Thymus (tissue), 11 donors: ENCODE results near the gene CADM2. TPM values are rescaled to one million over a fixed set of nuclear protein-coding genes. Genes with fewer than 3 reads are reported as not detected.

Experiments
- DNase-seq, 9 donors: peaks; one replicate each; pipeline ENCODE4 v3.0.0-alpha.2; 2013; ENCODE audit warnings: low spot score in 9 of 9, low read depth in 6 of 9, missing footprints in 1 of 9
- H3K27ac ChIP-seq, 2 donors: one replicate each; pipeline ENCODE4 v1.5.1; 2013; ENCODE audit warnings: control low read depth in 1 of 2, low read depth in 1 of 2, low read length in 1 of 2, mild to moderate bottlenecking in 1 of 2, moderate library complexity in 1 of 2
- H3K27me3 ChIP-seq, 2 donors: one replicate each; pipeline ENCODE4 v1.5.1; 2013; ENCODE audit warnings: low read length in 1 of 2; ENCODE audit not compliant: control insufficient read depth in 2 of 2, insufficient read depth in 1 of 2
- H3K36me3 ChIP-seq, 2 donors: one replicate each; pipeline ENCODE4 v1.5.1; 2013; ENCODE audit warnings: low read length in 1 of 2, mild to moderate bottlenecking in 1 of 2, moderate library complexity in 1 of 2; ENCODE audit not compliant: control insufficient read depth in 2 of 2, insufficient read depth in 2 of 2
- H3K4me1 ChIP-seq, 2 donors: one replicate each; pipeline ENCODE4 v1.5.1; 2013; ENCODE audit warnings: low read length in 2 of 2; ENCODE audit not compliant: control insufficient read depth in 2 of 2, insufficient read depth in 2 of 2
- H3K4me3 ChIP-seq, 2 donors: one replicate each; pipeline ENCODE4 v1.5.1; 2013; ENCODE audit warnings: low read length in 2 of 2, control low read depth in 1 of 2, mild to moderate bottlenecking in 1 of 2
- H3K9me3 ChIP-seq, 2 donors: one replicate each; pipeline ENCODE4 v1.5.1; 2013; ENCODE audit warnings: low read length in 1 of 2, mild to moderate bottlenecking in 1 of 2; ENCODE audit not compliant: control insufficient read depth in 2 of 2, insufficient read depth in 1 of 2
- WGBS: extraction: QIAGEN DNeasy Blood & Tissue Kit; methylation state at CpG from one replicate; pipeline ENCODE4 v1.1.7; 2013; 5-methylcytosine and 5-hydroxymethylcytosine counted together
- polyA plus RNA-seq: library from polyadenylated mRNA; stranded (reverse); fragments of 200-250 nt; gene quantifications from one replicate; pipeline ENCODE4 v1.2.3, GENCODE V29; 2013
- total RNA-seq: library from RNA; stranded (reverse); fragments of 120-200 nt; gene quantifications from one replicate; pipeline ENCODE4 v1.2.4, GENCODE V29; 2013
- donor health status: healthy.

CADM2 gene
- total and polyA plus RNA-seq, 2 donors, result 0.14 to 0.66 TPM

DNA sequence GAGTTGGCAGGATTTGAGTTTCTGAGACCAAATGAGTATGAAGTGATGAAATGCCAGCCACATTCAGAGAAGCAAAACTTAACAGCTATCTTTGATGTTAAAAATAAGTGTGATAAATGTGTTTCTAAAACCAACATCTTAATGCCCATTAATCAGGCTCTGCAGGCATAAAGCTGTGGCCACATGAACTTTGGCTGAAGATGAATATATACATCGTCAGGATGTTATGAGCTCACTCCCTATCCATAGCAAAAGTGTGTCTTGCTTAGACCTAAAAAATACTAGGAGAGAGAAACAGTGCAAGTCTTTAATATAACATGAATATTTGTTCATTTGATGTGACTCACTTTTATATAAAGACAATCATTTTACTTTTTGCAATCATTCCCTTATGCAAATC is 218.0 kb downstream of the CADM2 start:
- Histone ChIP-seq H3K4me1 (no peaks in the 10 kb centered on the region), H3K27ac (no peak overlapping the region), H3K4me3 (no peak overlapping the region), H3K27me3 (no peaks in the 10 kb centered on the region), H3K9me3 (no peaks in the 10 kb centered on the region), H3K36me3 (no peaks in the 10 kb centered on the region)
- 90% methylated on average over 1 of the region's 1 CpG for WGBS
- no peak for DNase-seq

DNA sequence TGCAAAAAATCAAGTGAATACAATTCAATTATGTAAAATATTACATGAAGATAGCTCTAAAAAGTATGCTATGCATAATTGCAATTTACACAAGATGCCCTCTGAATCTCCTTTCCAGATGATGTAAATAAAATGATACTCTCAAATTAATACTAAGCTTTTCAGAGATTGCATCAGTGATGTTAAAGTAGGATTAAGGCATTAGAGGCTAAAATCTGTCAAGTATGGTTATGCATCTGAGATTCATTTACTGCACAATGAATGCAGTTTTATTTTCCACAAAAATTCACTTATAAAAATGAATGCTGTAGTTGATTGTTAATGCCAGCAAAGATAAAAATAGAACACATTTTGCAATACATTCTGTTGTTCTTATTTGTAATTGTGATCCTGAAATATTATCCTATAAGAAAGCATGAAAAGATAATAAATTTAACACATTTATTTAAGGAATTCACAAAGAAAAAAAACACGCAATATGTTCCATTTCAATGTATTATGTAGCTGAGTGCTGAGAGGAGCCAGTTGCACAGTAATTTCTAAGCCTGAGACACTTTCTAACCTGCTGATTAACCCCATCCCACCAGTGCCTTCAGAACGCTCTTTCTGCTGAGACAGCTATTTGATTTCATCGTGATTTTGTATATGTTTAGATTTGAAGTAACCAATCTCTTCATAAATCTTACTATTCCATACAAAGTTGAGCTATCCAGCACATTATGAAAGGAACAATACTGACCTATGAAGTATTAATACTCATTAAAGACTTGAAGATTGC is 224.4 kb downstream of the CADM2 start:
- Histone ChIP-seq H3K36me3 (no peaks in the 10 kb centered on the region), H3K4me1 (no peaks in the 10 kb centered on the region), H3K4me3 (no peak overlapping the region), H3K27me3 (no peaks in the 10 kb centered on the region), H3K27ac (no peak overlapping the region), H3K9me3 (no peaks in the 10 kb centered on the region)
- 92% methylated on average over 3 of the region's 3 CpGs for WGBS
- DNase-seq, result no peak

DNA sequence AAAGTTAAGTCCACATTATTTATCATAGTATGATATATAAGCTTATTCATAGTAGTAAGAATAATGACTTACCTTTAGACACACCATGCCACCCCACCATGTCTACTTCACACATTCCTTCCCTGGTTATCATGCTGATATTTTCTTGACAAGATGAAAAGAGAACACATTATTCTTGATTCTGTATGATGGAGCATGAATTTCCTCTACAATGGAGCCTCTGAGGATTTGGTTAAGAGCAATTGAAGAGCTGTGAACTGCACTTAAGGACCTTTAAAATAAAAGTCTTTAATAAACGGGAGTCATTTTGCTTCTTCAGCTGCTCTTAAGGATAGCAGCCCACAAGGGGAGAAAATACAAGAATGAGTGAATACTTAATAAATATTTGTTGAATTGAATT is 226.7 kb downstream of the CADM2 start:
- 88% methylated on average over 1 of the region's 1 CpG for WGBS
- H3K27ac ChIP-seq, result no peak overlapping the region

DNA sequence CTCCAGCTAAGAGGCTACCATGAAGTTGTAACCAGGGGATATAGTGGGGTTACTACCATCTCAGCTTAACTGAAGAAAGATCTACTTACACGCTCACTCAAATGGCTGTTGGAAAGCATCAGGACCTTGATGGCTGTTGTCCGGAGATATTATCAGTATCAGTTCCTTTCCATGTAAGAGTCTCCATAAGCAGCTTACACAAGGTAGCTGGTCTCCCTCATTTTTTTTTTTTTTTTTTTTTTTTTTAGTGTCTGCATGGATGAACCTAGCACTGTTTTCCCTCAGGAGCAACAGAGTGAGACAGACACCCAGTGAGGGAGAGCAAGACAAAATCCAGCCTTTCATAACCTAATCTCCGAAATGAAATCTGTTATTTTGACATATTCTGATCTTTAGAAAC is 230.9 kb downstream of the CADM2 start:
- Histone ChIP-seq H3K9me3 (no peaks in the 10 kb centered on the region), H3K36me3 (no peaks in the 10 kb centered on the region), H3K4me3 (no peak overlapping the region), H3K4me1 (no peaks in the 10 kb centered on the region), H3K27me3 (no peaks in the 10 kb centered on the region), H3K27ac (no peak overlapping the region)
- 93% methylated on average over 3 of the region's 3 CpGs for WGBS
- DNase-seq, result no peak

More for the DNA sequence above, 226.7 kb downstream of the CADM2 start:
- H3K4me3 ChIP-seq, result no peak overlapping the region
- no peaks in the 10 kb centered on the region for H3K27me3 ChIP-seq
- H3K36me3 ChIP-seq, result no peaks in the 10 kb centered on the region
- H3K9me3 ChIP-seq, result no peaks in the 10 kb centered on the region
- no peaks in the 10 kb centered on the region for H3K4me1 ChIP-seq
- DNase-seq, result no peak

DNA sequence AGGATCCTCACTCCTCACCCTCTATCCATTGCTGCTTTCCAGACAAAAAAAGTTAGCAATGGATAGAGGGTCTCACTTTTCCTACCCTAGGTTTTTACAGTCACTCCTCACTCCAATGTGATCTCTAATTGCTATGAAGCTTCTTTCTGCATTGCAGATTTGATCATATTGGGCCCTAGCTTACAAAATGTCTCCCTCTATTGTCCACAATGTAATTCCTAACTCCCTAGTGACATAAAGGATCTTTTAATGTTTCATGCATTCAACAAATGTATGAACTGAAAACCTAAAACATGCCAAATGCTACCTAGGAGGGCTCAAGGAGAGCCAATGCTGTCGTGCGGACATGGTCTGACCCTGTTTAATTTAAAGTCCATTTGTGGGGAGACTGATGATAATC is 234.8 kb downstream of the CADM2 start:
- Histone ChIP-seq H3K4me3 (no peak overlapping the region), H3K9me3 (no peaks in the 10 kb centered on the region), H3K36me3 (no peaks in the 10 kb centered on the region), H3K27me3 (no peaks in the 10 kb centered on the region), H3K27ac (no peak overlapping the region), H3K4me1 (no peaks in the 10 kb centered on the region)
- DNase-seq, result no peak
- 94% methylated on average over 2 of the region's 2 CpGs for WGBS

DNA sequence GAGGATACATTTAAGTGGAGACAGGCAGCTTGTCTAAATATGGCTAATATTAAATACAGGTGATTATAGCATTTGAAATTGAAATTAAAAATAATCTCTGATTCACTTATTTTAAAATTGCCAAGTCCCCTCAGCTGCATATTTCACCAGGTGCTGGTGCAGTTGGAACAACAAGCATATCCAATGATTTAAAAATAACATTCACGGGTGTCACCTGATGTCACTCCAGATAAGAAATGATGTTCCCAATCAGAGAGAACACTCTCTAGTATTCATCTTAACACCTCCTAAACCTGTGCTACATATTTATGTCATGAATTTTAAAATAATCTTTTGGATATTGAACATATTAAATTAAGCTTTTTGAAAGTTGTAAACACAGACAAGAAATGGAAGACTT is 249.9 kb downstream of the CADM2 start:
- WGBS, result 50% methylated on average over 1 of the region's 1 CpG
- DNase-seq, result no peak
- no peaks in the 10 kb centered on the region for H3K4me1 ChIP-seq

DNA sequence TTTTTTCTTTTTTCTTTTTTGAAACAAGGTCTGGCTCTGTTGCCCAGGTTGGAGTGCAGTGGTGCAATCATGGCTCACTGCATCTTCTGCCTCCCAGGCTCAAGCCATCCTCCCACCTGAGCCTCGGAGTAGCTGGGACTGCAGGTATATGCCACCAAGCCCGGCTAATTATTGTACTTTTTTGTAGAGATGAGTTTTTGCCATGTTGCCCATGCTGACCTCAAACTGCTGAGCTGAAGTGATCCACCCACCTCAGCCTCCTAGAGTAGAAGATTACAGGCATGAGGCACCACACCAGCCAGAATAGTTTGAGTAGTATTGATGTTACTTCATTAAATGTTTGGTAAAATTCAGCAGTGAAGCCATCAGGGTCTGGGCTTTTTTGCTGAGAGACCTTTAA is 251.8 kb downstream of the CADM2 start:
- Histone ChIP-seq H3K27ac (no peak overlapping the region), H3K27me3 (no peaks in the 10 kb centered on the region), H3K4me3 (no peak overlapping the region), H3K4me1 (no peaks in the 10 kb centered on the region), H3K36me3 (no peaks in the 10 kb centered on the region), H3K9me3 (peaks cover 0 to 10% of the 10 kb centered on the region in 2 donors)
- WGBS, result 94% methylated on average over 2 of the region's 2 CpGs
- DNase-seq, result no peak

More for the DNA sequence above, 249.9 kb downstream of the CADM2 start:
- no peak overlapping the region for H3K27ac ChIP-seq
- H3K27me3 ChIP-seq, result no peaks in the 10 kb centered on the region
- no peaks in the 10 kb centered on the region for H3K9me3 ChIP-seq
- no peaks in the 10 kb centered on the region for H3K36me3 ChIP-seq
- H3K4me3 ChIP-seq, result no peak overlapping the region

DNA sequence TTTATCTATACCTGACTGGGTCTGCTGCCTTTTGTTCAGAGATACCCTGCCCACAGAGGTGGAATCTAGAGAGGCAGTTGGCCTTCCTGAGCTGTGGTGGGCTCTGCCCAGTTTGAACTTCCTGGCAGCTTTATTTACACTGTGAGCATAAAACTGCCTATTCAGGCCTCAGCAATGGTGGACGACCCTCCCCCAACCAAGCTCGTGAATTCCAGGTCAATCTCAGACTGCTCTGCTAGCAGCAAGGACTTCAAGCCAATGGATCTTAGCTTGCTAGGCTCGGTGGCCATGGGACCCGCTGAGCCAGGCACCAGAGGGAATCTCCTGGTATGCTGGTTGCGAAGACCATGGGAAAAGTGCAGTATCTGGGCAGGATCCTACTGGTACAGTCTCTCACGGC is 270.2 kb downstream of the CADM2 start:
- DNase-seq, result no peak
- no peak overlapping the region for H3K27ac ChIP-seq
- H3K4me1 ChIP-seq, result no peaks in the 10 kb centered on the region
- 88% methylated on average over 6 of the region's 6 CpGs for WGBS
- peaks cover 0 to 6% of the 10 kb centered on the region in 2 donors for H3K9me3 ChIP-seq
- H3K4me3 ChIP-seq, result no peak overlapping the region
- no peaks in the 10 kb centered on the region for H3K36me3 ChIP-seq
- no peaks in the 10 kb centered on the region for H3K27me3 ChIP-seq

DNA sequence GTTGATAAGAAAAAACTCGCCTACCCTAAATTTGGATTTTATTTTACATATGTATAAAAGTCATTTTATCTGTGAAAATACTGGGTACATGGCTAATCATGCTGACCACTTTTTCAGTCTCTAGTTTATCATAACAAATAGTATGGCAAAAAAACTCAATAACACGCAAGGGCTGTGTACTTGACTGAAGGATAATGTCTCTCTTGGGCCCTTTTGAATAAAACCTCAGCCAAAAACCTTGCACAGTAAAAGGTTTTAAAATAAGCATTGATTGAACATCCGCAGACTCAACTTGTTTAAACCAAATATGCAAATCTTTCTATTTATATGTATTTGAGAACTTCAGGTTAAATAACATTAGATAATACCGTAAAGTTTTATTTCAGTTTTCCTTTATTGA is 285.3 kb downstream of the CADM2 start:
- WGBS, result 94% methylated on average over 4 of the region's 4 CpGs
- DNase-seq, result no peak
- no peak overlapping the region for H3K4me3 ChIP-seq
- H3K36me3 ChIP-seq, result no peaks in the 10 kb centered on the region
- H3K9me3 ChIP-seq, result no peaks in the 10 kb centered on the region
- H3K4me1 ChIP-seq, result no peaks in the 10 kb centered on the region
- H3K27ac ChIP-seq, result no peak overlapping the region
- H3K27me3 ChIP-seq, result no peaks in the 10 kb centered on the region
